Natural killer cell treated with Interleukin-12 subunit alpha and Interleukin-12 subunit beta and Interleukin-15 and Interleukin-18, amount 100 ng/mL, for 72 hours (primary cell): Measurements from ENCODE around the gene ASAP3. TPM values are rescaled to one million over a fixed set of nuclear protein-coding genes. Genes with fewer than 3 reads are reported as not detected.
A peak's percentile ranks its signal among the peaks of the same experiment; 100 is the strongest.

ENCODE experiments used
- ATAC-seq, 2 donors: fragments of 150-1000 bp; cut with Tn5 transposase in 1 of 2; sonication (Bioruptor Pico), chemical (Tn5 transposase) in 1 of 2; 2 replicates each; pipeline ENCODE4 v1.10.0; 2021
- DNase-seq: peaks from one replicate; pipeline ENCODE4 v3.0.0; 2022; ENCODE audit warnings: low spot score
- H3K27ac Mint-ChIP-seq, 2 donors: 1 replicate in 1 of 2; 2 replicates in 1 of 2; pipeline ENCODE4 v1.8.0; 2022; ENCODE audit warnings: mixed read lengths in 2 of 2, mild to moderate bottlenecking in 1 of 2, moderate library complexity in 1 of 2
- H3K27me3 Mint-ChIP-seq, 2 donors: 1 replicate in 1 of 2; 2 replicates in 1 of 2; pipeline ENCODE4 v1.8.0; 2022; ENCODE audit warnings: mixed read lengths in 2 of 2
- H3K36me3 Mint-ChIP-seq: one replicate; pipeline ENCODE4 v1.8.0; 2022; ENCODE audit warnings: mixed read lengths
- H3K4me1 Mint-ChIP-seq, 2 donors: 1 replicate in 1 of 2; 2 replicates in 1 of 2; pipeline ENCODE4 v1.8.0; 2022; ENCODE audit warnings: low read depth in 2 of 2, mixed read lengths in 2 of 2, mild to moderate bottlenecking in 1 of 2
- H3K4me3 Mint-ChIP-seq: one replicate; pipeline ENCODE4 v1.8.0; 2022; ENCODE audit warnings: mixed read lengths
- H3K9me3 Mint-ChIP-seq: 2 replicates; pipeline ENCODE4 v1.8.0; 2022; ENCODE audit warnings: mixed read lengths
- total RNA-seq, 2 donors: library from RNA; stranded (reverse); gene quantifications; one replicate each; pipeline ENCODE4 v1.2.3, GENCODE V29; 2022

The ASAP3 gene
- total RNA-seq, 2 donors from 2014 or later, result not detected

DNA sequence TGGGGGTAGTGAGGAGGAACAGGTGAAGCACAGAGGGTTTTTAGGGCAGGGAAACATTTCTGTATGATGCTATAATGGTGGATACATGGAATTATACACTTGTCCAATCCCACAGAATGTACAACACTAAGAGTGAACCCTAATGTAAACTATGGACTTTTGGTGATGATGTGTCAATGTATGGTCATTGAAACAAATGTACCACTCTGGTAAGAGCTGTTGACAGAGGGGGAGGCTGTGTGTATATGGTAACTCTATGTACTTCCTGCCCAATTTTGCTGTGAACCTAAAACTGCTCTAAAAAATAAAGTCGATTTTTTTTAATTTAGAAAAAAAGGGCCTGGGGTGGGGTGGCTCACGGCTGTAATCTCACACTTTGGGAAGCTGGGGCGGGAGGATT, 22.9 kb downstream of the ASAP3 start:
- Mint-ChIP-seq H3K9me3 (no peaks in the 10 kb centered on the region), H3K4me3 (no peak overlapping the region), H3K4me1 (peaks cover 0 to 5% of the 10 kb centered on the region in 2 donors), H3K36me3 (no peaks in the 10 kb centered on the region), H3K27ac (no peak overlapping the region), H3K27me3 (peaks cover 19 to 40% of the 10 kb centered on the region in 2 donors)
- ATAC-seq (no peak), DNase-seq (no peak)

DNA sequence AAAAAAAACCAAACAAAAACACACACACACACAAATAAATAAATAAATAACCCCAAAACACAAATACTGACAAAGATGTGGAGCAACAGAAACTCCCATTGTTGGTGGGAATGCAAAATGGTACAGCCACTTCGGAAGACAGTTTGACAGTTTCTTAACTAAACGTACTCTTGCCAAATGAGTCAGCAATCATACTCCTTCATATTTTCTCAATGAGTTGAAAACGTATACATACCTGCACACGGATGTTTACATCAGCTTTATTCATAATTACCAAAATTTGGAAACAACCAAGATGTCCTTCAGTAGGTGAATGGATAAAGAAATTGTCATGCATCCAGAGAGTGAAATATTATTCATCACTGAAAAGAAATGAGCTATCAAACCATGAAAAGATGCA, 23.5 kb downstream of the ASAP3 start:
- Mint-ChIP-seq H3K9me3 (no peaks in the 10 kb centered on the region), H3K27ac (no peak overlapping the region), H3K36me3 (no peaks in the 10 kb centered on the region), H3K4me3 (no peak overlapping the region), H3K27me3 (peaks cover 21 to 43% of the 10 kb centered on the region in 2 donors), H3K4me1 (peaks cover 0 to 5% of the 10 kb centered on the region in 2 donors)
- no peak for DNase-seq
- no peak for ATAC-seq

DNA sequence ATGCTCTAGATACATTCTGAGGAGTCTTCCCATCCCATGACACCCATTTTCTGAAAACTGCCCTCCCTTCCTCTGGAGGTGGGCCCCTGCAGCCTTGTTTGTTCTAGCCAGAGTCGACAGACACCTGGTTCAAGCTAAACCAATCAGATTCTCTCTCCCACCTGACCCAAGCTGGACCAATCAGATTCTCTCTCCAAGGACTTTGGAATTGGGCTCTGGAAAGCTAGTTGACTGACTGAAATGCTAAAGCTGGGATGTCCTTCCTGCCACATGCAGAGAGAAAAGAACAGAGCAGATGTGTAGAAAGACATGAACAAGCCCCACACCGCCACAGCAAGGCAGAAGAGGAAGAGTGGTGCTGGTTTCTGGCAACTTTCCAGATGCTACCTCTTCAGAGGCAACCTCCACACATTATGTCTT, 24.6 kb downstream of the ASAP3 start:
- Mint-ChIP-seq H3K4me1 (peaks cover 0 to 10% of the 10 kb centered on the region in 2 donors), H3K9me3 (no peaks in the 10 kb centered on the region), H3K27me3 (peaks cover 25 to 50% of the 10 kb centered on the region in 2 donors), H3K4me3 (no peak overlapping the region), H3K27ac (no peak overlapping the region), H3K36me3 (no peaks in the 10 kb centered on the region)
- DNase-seq (no peak), ATAC-seq (no peak)

GRCh38 chr1:23456226-23456625, 27.8 kb downstream of the ASAP3 start:
- DNase-seq (no peak), ATAC-seq (no peak)
- Mint-ChIP-seq H3K36me3 (no peaks in the 10 kb centered on the region), H3K4me1 (peaks cover 5 to 23% of the 10 kb centered on the region in 2 donors), H3K27ac (no peak overlapping the region), H3K9me3 (no peaks in the 10 kb centered on the region), H3K4me3 (no peak overlapping the region), H3K27me3 (peaks cover 23 to 43% of the 10 kb centered on the region in 2 donors)

DNA sequence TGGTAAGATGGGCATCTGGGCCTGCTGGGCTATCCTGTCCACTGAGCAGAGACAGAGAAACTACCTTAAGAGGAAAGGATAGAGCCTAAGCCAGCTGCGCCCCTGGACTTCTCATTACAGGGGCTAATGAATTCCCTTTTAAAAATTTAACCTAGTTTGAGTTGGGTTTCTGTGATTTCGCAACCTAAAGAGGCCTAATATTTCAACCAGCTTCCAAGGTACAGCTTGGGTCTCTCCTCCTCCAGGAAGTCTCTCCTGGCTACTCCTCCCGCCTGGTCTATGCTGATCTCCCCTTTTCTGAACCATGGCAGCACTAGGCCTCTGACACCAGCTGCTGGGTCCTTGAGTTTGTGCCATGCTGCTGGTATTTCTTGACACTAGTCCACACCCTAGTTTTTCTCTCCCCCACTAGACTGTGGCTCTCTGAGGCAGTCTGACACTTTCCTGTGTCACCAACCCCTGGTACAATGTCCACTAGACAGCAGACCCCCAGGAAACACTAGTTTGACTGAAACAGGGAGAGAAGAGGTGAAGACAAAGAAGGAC, 30.5 kb downstream of the ASAP3 start:
- no peak overlapping the region for H3K4me3 Mint-ChIP-seq
- peaks cover 5 to 23% of the 10 kb centered on the region in 2 donors for H3K4me1 Mint-ChIP-seq
- no peaks in the 10 kb centered on the region for H3K9me3 Mint-ChIP-seq
- H3K27me3 Mint-ChIP-seq, result peaks cover 15 to 29% of the 10 kb centered on the region in 2 donors
- H3K36me3 Mint-ChIP-seq, result no peaks in the 10 kb centered on the region
- DNase-seq, result no peak
- no peak overlapping the region for H3K27ac Mint-ChIP-seq
- no peak for ATAC-seq

DNA sequence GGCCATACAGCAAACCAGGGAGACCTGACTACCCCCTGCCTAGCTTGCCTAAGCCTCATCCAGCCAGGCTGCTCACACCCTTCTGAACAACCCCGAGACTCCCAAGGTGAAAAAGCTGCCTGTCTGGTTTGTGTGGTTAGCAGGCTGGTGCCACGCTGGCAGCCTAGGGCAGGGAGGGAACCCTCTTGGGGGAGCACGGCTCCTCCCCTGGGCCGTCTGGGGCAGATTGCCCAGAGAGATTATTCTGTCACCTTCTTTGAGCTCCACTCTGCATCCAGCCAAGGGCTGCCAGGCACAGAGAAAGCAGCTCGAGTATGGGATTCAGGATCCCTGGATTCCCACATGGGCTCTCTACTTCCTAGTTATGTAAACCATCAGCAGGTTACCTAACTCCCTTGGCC, 32.0 kb downstream of the ASAP3 start:
- ATAC-seq, result peak in 1 of 2 donors; percentile 7
- H3K27ac Mint-ChIP-seq, result no peak overlapping the region
- DNase-seq, result no peak
- H3K36me3 Mint-ChIP-seq, result no peaks in the 10 kb centered on the region
- peaks cover 5 to 23% of the 10 kb centered on the region in 2 donors for H3K4me1 Mint-ChIP-seq
- H3K27me3 Mint-ChIP-seq, result peaks cover 15 to 19% of the 10 kb centered on the region in 2 donors
- H3K4me3 Mint-ChIP-seq, result no peak overlapping the region
- H3K9me3 Mint-ChIP-seq, result no peaks in the 10 kb centered on the region

DNA sequence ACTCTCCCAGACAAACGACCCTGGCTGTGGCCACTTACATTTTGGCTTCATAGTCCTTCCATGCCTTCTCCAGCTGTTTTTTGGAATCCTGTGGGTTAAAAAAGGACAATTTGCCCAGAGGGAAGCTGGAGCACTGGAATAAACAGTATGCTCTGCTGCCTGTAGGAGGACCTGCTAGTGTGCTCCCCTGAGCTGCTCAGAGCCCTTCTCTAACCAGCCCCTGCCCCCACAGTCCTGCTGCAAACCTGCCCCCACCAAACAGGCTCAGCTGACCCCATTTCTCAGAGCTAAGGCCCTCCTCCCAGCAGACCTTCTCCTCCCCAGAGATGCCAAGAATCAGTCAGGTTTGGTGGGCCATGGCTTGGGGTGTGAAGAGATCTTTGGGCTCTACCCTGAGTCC, 32.5 kb downstream of the ASAP3 start:
- Mint-ChIP-seq H3K9me3 (no peaks in the 10 kb centered on the region), H3K36me3 (no peaks in the 10 kb centered on the region), H3K4me1 (peaks cover 5 to 22% of the 10 kb centered on the region in 2 donors), H3K27me3 (peaks cover 12 to 14% of the 10 kb centered on the region in 2 donors), H3K27ac (no peak overlapping the region), H3K4me3 (no peak overlapping the region)
- DNase-seq, result no peak
- ATAC-seq, result peak in 1 of 2 donors; percentile 40

DNA sequence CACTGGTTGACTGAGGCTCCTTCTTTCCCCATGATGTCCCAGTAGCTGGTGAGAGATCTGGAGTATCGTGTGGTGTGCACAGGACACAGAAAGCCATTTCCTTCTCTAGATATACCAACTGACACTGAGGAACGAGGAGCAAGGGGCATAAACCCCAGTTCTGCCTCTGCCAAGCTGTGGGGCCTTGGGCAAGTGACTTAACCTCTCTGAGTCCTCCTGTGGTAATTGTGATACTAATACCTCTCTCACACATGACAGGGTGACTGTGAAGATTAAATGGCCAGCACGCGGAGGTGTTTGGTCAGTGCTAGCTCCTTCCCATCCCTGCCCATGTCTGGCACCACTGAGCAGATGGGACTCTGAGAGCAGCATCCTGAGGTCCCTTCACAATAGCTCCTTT, 33.1 kb downstream of the ASAP3 start:
- DNase-seq, result no peak
- peaks cover 9% of the 10 kb centered on the region in 2 donors for H3K27me3 Mint-ChIP-seq
- no peaks in the 10 kb centered on the region for H3K9me3 Mint-ChIP-seq
- no peaks in the 10 kb centered on the region for H3K36me3 Mint-ChIP-seq
- H3K4me3 Mint-ChIP-seq, result no peak overlapping the region
- no peak for ATAC-seq
- peaks cover 5 to 18% of the 10 kb centered on the region in 2 donors for H3K4me1 Mint-ChIP-seq
- no peak overlapping the region for H3K27ac Mint-ChIP-seq

- H3K4me1 Mint-ChIP-seq, result peaks cover 5 to 13% of the 10 kb centered on the region in 2 donors
- ATAC-seq, result no peak
Observed at GRCh38 chr1:23449958-23450357, 34.0 kb downstream of the ASAP3 start.

DNA sequence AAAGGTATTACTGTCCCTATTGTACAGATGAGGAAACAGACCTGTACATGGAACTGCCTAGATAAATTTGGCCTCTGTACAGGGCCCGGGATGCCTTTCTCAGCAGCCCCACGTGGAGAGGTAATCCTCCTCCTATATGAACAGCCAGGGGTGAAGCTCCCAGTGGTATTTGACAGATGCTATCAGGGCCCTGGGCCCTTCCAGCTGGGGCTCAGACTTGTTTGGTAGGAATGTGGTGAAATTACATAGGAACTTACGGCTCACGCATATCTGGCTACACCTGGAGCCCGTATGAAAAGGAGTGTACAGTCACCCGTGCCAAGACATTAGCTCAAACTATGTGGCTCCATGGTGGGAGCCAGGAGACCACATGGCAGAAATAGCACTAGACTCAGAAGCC, 34.7 kb downstream of the ASAP3 start:
- Mint-ChIP-seq H3K4me1 (peaks cover 5 to 13% of the 10 kb centered on the region in 2 donors), H3K9me3 (no peaks in the 10 kb centered on the region), H3K27ac (no peak overlapping the region), H3K36me3 (no peaks in the 10 kb centered on the region), H3K27me3 (peaks cover 0 to 3% of the 10 kb centered on the region in 2 donors), H3K4me3 (no peak overlapping the region)
- no peak for ATAC-seq
- DNase-seq, result no peak

More at GRCh38 chr1:23449958-23450357, 34.0 kb downstream of the ASAP3 start:
- DNase-seq, result no peak
- Mint-ChIP-seq H3K27ac (no peak overlapping the region), H3K36me3 (no peaks in the 10 kb centered on the region), H3K27me3 (peaks cover 1 to 3% of the 10 kb centered on the region in 2 donors), H3K9me3 (no peaks in the 10 kb centered on the region), H3K4me3 (no peak overlapping the region)

GRCh38 chr1:23448846-23449245, 35.1 kb downstream of the ASAP3 start:
- no peaks in the 10 kb centered on the region for H3K9me3 Mint-ChIP-seq
- H3K4me3 Mint-ChIP-seq, result no peak overlapping the region
- DNase-seq (no peak), ATAC-seq (no peak)
- no peak overlapping the region for H3K27ac Mint-ChIP-seq
- peaks cover 5 to 13% of the 10 kb centered on the region in 2 donors for H3K4me1 Mint-ChIP-seq
- no peaks in the 10 kb centered on the region for H3K36me3 Mint-ChIP-seq
- peaks cover 0 to 3% of the 10 kb centered on the region in 2 donors for H3K27me3 Mint-ChIP-seq

GRCh38 chr1:23446661-23447310, 37.2 kb downstream of the ASAP3 start:
- peaks cover 0 to 3% of the 10 kb centered on the region in 2 donors for H3K27me3 Mint-ChIP-seq
- no peak for DNase-seq
- no peaks in the 10 kb centered on the region for H3K36me3 Mint-ChIP-seq
- H3K9me3 Mint-ChIP-seq, result no peaks in the 10 kb centered on the region
- ATAC-seq, result no peak
- no peak overlapping the region for H3K27ac Mint-ChIP-seq
- peaks cover 0 to 4% of the 10 kb centered on the region in 2 donors for H3K4me1 Mint-ChIP-seq
- H3K4me3 Mint-ChIP-seq, result no peak overlapping the region

GRCh38 chr1:23444596-23445390, 39.2 kb downstream of the ASAP3 start:
- DNase-seq, result no peak
- no peaks in the 10 kb centered on the region for H3K4me1 Mint-ChIP-seq
- H3K9me3 Mint-ChIP-seq, result no peaks in the 10 kb centered on the region
- no peak for ATAC-seq
- peaks cover 0 to 3% of the 10 kb centered on the region in 2 donors for H3K27me3 Mint-ChIP-seq
- H3K27ac Mint-ChIP-seq, result no peak overlapping the region
- H3K4me3 Mint-ChIP-seq, result no peak overlapping the region
- H3K36me3 Mint-ChIP-seq, result no peaks in the 10 kb centered on the region

DNA sequence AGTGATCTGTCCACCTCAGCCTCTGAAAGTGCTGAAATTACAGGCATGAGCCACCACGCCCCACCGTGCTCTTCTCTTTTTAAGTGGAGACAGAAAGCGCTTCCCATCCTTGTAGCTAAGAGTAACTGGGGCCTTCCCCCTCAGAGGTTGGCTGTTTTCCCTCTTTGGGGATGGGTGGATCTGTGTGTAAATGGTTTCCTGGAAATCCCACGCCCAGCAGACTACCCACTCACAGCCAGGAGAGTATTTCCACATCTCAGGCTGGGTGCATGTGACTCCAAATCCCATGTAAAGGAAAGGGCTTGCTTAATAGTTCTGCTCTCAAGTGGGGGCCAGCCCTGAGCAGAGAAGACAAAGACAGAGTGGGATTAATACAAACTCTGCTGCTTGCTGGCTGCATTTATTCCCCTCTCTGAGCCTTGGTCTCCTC, 39.9 kb downstream of the ASAP3 start:
- Mint-ChIP-seq H3K4me3 (no peak overlapping the region), H3K27ac (no peak overlapping the region), H3K36me3 (no peaks in the 10 kb centered on the region)

More for the DNA sequence above, 39.9 kb downstream of the ASAP3 start:
- DNase-seq, result no peak
- Mint-ChIP-seq H3K9me3 (no peaks in the 10 kb centered on the region), H3K27me3 (peaks cover 0 to 3% of the 10 kb centered on the region in 2 donors), H3K4me1 (no peaks in the 10 kb centered on the region)
- ATAC-seq, result no peak
